ENCODE data around the gene MAPK8.

MAPK8 gene

GRCh38 chr10:48336978-48337599, 30.6 kb downstream of the MAPK8 start:
- Histone ChIP-seq H3K4me3 (ENCODE audit: low read depth in 1 of 2, low read length in 2 of 2) (no peak overlapping the region), H3K9ac (ENCODE audit: low read depth, low read length) (no peak overlapping the region), H2AFZ (ENCODE audit: low read depth, low read length) (no peak overlapping the region), H3K36me3 (ENCODE audit: insufficient read depth, low read length) (peaks cover 18% of the 10 kb centered on the region), H3K9me3 (ENCODE audit: insufficient read depth, low read length, severe bottlenecking) (no peaks in the 10 kb centered on the region), H3K79me2 (ENCODE audit: insufficient read depth, low read length) (peaks cover 91% of the 10 kb centered on the region), H3K27me3 (ENCODE audit: insufficient read depth, low read length, poor library complexity) (no peaks in the 10 kb centered on the region), H3K27ac (ENCODE audit: low read length) (no peak overlapping the region), H3K4me2 (ENCODE audit: insufficient read depth, low read length) (no peak overlapping the region), H3K4me1 (ENCODE audit: insufficient read depth, low read length) (peaks cover 27% of the 10 kb centered on the region), H4K20me1 (ENCODE audit: insufficient read depth, low read length) (peaks cover 39% of the 10 kb centered on the region)
- no peak for TF ChIP-seq CTCF (IDR thresholded peaks at IDR 0.05; ENCODE audit: borderline replicate concordance, extremely low read depth, low read length, poor library complexity, severe bottlenecking)
- no peak for TF ChIP-seq EZH2 (IDR thresholded peaks at IDR 0.05; ENCODE audit: borderline replicate concordance, low read depth, low read length, severe bottlenecking)
- ATAC-seq (ENCODE audit: insufficient read depth, low read depth) (no peak), DNase-seq (no peak)

- Histone ChIP-seq H4K20me1 (ENCODE audit: insufficient read depth, low read length) (peaks cover 16% of the 10 kb centered on the region; the same call in 1 of the 2 replicates), H3K4me1 (ENCODE audit: insufficient read depth, low read length) (peaks cover 27% of the 10 kb centered on the region), H3K79me2 (ENCODE audit: insufficient read depth, low read length) (peaks cover 90% of the 10 kb centered on the region), H3K9ac (ENCODE audit: low read depth, low read length) (no peak overlapping the region), H3K4me3 (ENCODE audit: low read depth in 1 of 2, low read length in 2 of 2) (no peak overlapping the region), H2AFZ (ENCODE audit: low read depth, low read length) (no peak overlapping the region), H3K36me3 (ENCODE audit: insufficient read depth, low read length) (no peaks in the 10 kb centered on the region; the same call in 1 of the 2 replicates), H3K4me2 (ENCODE audit: insufficient read depth, low read length) (no peak overlapping the region), H3K9me3 (ENCODE audit: insufficient read depth, low read length, severe bottlenecking) (no peaks in the 10 kb centered on the region), H3K27ac (ENCODE audit: low read length) (no peak overlapping the region), H3K27me3 (ENCODE audit: insufficient read depth, low read length, poor library complexity) (no peaks in the 10 kb centered on the region)
- ATAC-seq (ENCODE audit: insufficient read depth, low read depth) (peak; percentile 35; the same call in 1 of the 3 replicates), DNase-seq (no peak)
- TF ChIP-seq CTCF (IDR thresholded peaks at IDR 0.05; ENCODE audit: borderline replicate concordance, extremely low read depth, low read length, poor library complexity, severe bottlenecking) (no peak), EZH2 (IDR thresholded peaks at IDR 0.05; ENCODE audit: borderline replicate concordance, low read depth, low read length, severe bottlenecking) (no peak)
Measured at GRCh38 chr10:48340734-48341133, 34.3 kb downstream of the MAPK8 start.

GRCh38 chr10:48343106-48343505, 36.6 kb downstream of the MAPK8 start:
- Histone ChIP-seq H3K27me3 (ENCODE audit: insufficient read depth, low read length, poor library complexity) (no peaks in the 10 kb centered on the region), H3K9me3 (ENCODE audit: insufficient read depth, low read length, severe bottlenecking) (peaks cover 3% of the 10 kb centered on the region), H3K9ac (ENCODE audit: low read depth, low read length) (no peak overlapping the region), H3K27ac (ENCODE audit: low read length) (no peak overlapping the region), H3K36me3 (ENCODE audit: insufficient read depth, low read length) (0 out of 2 replicates have a peak, but pooled peaks cover 5% of the 10 kb centered on the region), H2AFZ (ENCODE audit: low read depth, low read length) (no peak overlapping the region), H3K4me3 (ENCODE audit: low read depth in 1 of 2, low read length in 2 of 2) (no peak overlapping the region), H4K20me1 (ENCODE audit: insufficient read depth, low read length) (peaks cover 18% of the 10 kb centered on the region; the same call in 1 of the 2 replicates), H3K4me1 (ENCODE audit: insufficient read depth, low read length) (peaks cover 27% of the 10 kb centered on the region), H3K4me2 (ENCODE audit: insufficient read depth, low read length) (no peak overlapping the region), H3K79me2 (ENCODE audit: insufficient read depth, low read length) (peaks cover 87% of the 10 kb centered on the region)
- no peak for ATAC-seq (ENCODE audit: insufficient read depth, low read depth)
- no peak for DNase-seq
- no peak for TF ChIP-seq EZH2 (IDR thresholded peaks at IDR 0.05; ENCODE audit: borderline replicate concordance, low read depth, low read length, severe bottlenecking)
- no peak for TF ChIP-seq CTCF (IDR thresholded peaks at IDR 0.05; ENCODE audit: borderline replicate concordance, extremely low read depth, low read length, poor library complexity, severe bottlenecking)

Measured in DND-41 (cell line).